Lower lobe of right lung (tissue), 2 donors: ENCODE measurements around the gene CISH. TPM values are rescaled to one million over a fixed set of nuclear protein-coding genes. Genes with fewer than 3 reads are reported as not detected.

Source experiments
- ATAC-seq, 2 donors: fragments of 200-7000 bp; cut with Tn5 transposase; one replicate each; pipeline ENCODE4 v1.9.1; 2020 to 2022; ENCODE audit warnings: mild to moderate bottlenecking in 2 of 2, moderate library complexity in 2 of 2
- DNase-seq: peaks from one replicate; pipeline ENCODE4 v3.0.0-alpha.2; 2020
- H3K27ac ChIP-seq: fragments of 200-600 bp; one replicate; pipeline ENCODE4 v1.8.0; 2022
- H3K27me3 ChIP-seq: fragments of 200-600 bp; one replicate; pipeline ENCODE4 v1.8.0; 2022; ENCODE audit warnings: low read depth
- H3K36me3 ChIP-seq: fragments of 200-600 bp; one replicate; pipeline ENCODE4 v1.8.0; 2022; ENCODE audit warnings: mild to moderate bottlenecking
- H3K4me1 ChIP-seq: fragments of 200-600 bp; one replicate; pipeline ENCODE4 v1.8.0; 2022
- H3K4me3 ChIP-seq: fragments of 200-600 bp; one replicate; pipeline ENCODE4 v1.8.0; 2022; ENCODE audit warnings: mild to moderate bottlenecking
- H3K9me3 ChIP-seq: fragments of 200-600 bp; one replicate; pipeline ENCODE4 v1.8.0; 2022
- CTCF ChIP-seq: fragments of 200-600 bp; IDR thresholded peaks from one replicate; pipeline ENCODE4 v1.8.0; 2022; ENCODE audit warnings: antibody characterized with exemption, mild to moderate bottlenecking
- intact Hi-C: fragments of 100-400 bp; cut with DNase I; formaldehyde crosslinking; loops from one replicate; pipeline ENCODE4 v1.11.0; 2022
- total RNA-seq: library from RNA; stranded (reverse); fragmentation: NEBNext Ultra II Directional; extraction: Animal tissue kit (Norgen Biotek cat#: 25700); gene quantifications from one replicate; pipeline ENCODE4 v1.2.1, GENCODE V29; 2021
- donor health status: DM: no; HTN: yes; CAD: no; lungs with severe emphysema.

Gene CISH
- total RNA-seq, 1 donor from 2014 or later: 48.8 TPM

GRCh38 chr3:50604110-50604621, 7.4 kb downstream of the CISH start:
- Histone ChIP-seq H3K4me3 (no peak overlapping the region), H3K27ac (peak overlapping the region; percentile 94), H3K27me3 (no peaks in the 10 kb centered on the region), H3K36me3 (peaks cover 45% of the 10 kb centered on the region), H3K4me1 (peaks cover 99% of the 10 kb centered on the region), H3K9me3 (no peaks in the 10 kb centered on the region)
- intact Hi-C loops: no loop called here
- DNase-seq (no peak), ATAC-seq (no peak)
- no peak for TF ChIP-seq CTCF

GRCh38 chr3:50603261-50604109, 8.1 kb downstream of the CISH start:
- Histone ChIP-seq H3K4me1 (peaks cover 96% of the 10 kb centered on the region), H3K27me3 (no peaks in the 10 kb centered on the region), H3K9me3 (no peaks in the 10 kb centered on the region), H3K27ac (peak overlapping the region; percentile 94), H3K4me3 (no peak overlapping the region), H3K36me3 (peaks cover 45% of the 10 kb centered on the region)
- ATAC-seq: no peak
- no peak for DNase-seq
- intact Hi-C loops: no loop called here
- TF ChIP-seq CTCF: no peak

GRCh38 chr3:50602595-50603191, 8.9 kb downstream of the CISH start:
- H3K36me3 ChIP-seq: peaks cover 38% of the 10 kb centered on the region
- H3K27ac ChIP-seq: peak overlapping the region; percentile 94
- H3K4me3 ChIP-seq: no peak overlapping the region
- no peak for TF ChIP-seq CTCF
- H3K27me3 ChIP-seq: no peaks in the 10 kb centered on the region
- intact Hi-C loops: no loop called here
- no peak for DNase-seq
- H3K4me1 ChIP-seq: peaks cover 94% of the 10 kb centered on the region
- H3K9me3 ChIP-seq: no peaks in the 10 kb centered on the region
- ATAC-seq: peak; percentile 7 to 10

- Histone ChIP-seq H3K36me3 (peaks cover 21% of the 10 kb centered on the region), H3K9me3 (no peaks in the 10 kb centered on the region), H3K27ac (peak overlapping the region; percentile 94), H3K4me1 (peaks cover 77% of the 10 kb centered on the region), H3K27me3 (no peaks in the 10 kb centered on the region), H3K4me3 (peak overlapping the region; percentile 29)
- ATAC-seq: peak; percentile 83 to 88
- intact Hi-C loops: no loop called here
- TF ChIP-seq CTCF: no peak
- DNase-seq: peak; percentile 96
Observed at GRCh38 chr3:50600841-50601591, 10.6 kb downstream of the CISH start.

GRCh38 chr3:50600141-50600753, 11.3 kb downstream of the CISH start:
- no peak for TF ChIP-seq CTCF
- DNase-seq (no peak), ATAC-seq (no peak)
- intact Hi-C loops: no loop called here
- no peak overlapping the region for H3K4me3 ChIP-seq
- no peaks in the 10 kb centered on the region for H3K27me3 ChIP-seq
- H3K9me3 ChIP-seq: no peaks in the 10 kb centered on the region
- H3K36me3 ChIP-seq: peaks cover 15% of the 10 kb centered on the region
- peak overlapping the region; percentile 94 for H3K27ac ChIP-seq
- peaks cover 69% of the 10 kb centered on the region for H3K4me1 ChIP-seq
